ENCODE results near the gene TBC1D21.
"Not testable (repeated sequence)": the region's sequence is repeated elsewhere in the genome, so short reads cannot be mapped to it uniquely, and the experiment has no call there.

The TBC1D21 gene

GRCh38 chr15:73931441-73931840 is 58.1 kb downstream of the TBC1D21 start:
- DNase-seq = no peak

- DNase-seq = no peak
Observed at GRCh38 chr15:73932381-73933191, 59.2 kb downstream of the TBC1D21 start.

GRCh38 chr15:73934281-73934680 is 60.9 kb downstream of the TBC1D21 start:
- no peak for DNase-seq

- peak; percentile 78 for DNase-seq
Observed at GRCh38 chr15:73935547-73935946, 62.2 kb downstream of the TBC1D21 start.

- peak; percentile 56 for DNase-seq
Observed at GRCh38 chr15:73936181-73936580, 62.8 kb downstream of the TBC1D21 start.

GRCh38 chr15:73936588-73937290 is 63.4 kb downstream of the TBC1D21 start:
- peak; percentile 77 for DNase-seq

- no peak for DNase-seq
Observed at GRCh38 chr15:73937296-73937695, 63.9 kb downstream of the TBC1D21 start.

- no peak for DNase-seq
Observed at GRCh38 chr15:73937726-73938125, 64.4 kb downstream of the TBC1D21 start.

- DNase-seq = not testable (repeated sequence)
Observed at GRCh38 chr15:73938516-73938915, 65.2 kb downstream of the TBC1D21 start.

Measured in eye (tissue), 1 donor.